Limb (tissue), 2 donors: Measurements from ENCODE around the gene ZMYND8.
"Not testable (repeated sequence)": the region's sequence is repeated elsewhere in the genome, so short reads cannot be mapped to it uniquely, and the experiment has no call there.

Source experiments
- DNase-seq, 2 donors: peaks; one replicate each; pipeline ENCODE4 v3.0.0-alpha.2; 2016; ENCODE audit errors: extremely low spot score in 2 of 2

ZMYND8 gene

GRCh38 chr20:47310729-47311128 is 45.8 kb downstream of the ZMYND8 start:
- no peak for DNase-seq

DNA sequence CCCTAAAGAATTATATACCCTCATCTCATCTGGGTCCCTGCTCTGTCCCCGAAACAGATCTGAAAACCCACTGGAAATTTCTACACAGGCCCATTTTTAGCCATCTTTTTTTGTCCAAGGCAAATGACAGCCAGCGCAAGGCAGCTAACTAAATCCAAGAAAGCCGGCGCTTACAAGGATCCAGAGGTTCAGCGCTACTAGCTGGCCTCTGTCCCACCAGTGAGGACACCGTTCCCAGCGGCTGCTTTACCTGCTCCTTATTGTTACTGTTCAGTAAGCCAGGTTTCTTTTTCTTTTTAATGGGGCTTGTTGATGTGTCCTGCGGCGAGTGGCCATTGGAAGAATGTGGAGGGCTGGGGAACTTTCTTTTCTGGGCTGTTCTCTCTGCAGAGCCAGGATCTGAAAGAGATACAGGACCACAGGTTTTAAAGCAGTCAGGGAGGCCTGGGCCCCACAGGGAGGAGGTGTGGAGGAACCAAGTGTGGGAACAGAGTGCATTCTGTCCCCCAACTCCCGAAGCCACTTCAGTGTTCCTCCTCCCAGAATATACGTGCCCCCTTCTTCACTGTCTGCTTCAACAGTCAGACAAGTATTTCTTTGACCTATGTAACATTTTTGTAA is 46.6 kb downstream of the ZMYND8 start:
- DNase-seq, result no peak

GRCh38 chr20:47309394-47309793 is 47.1 kb downstream of the ZMYND8 start:
- DNase-seq, result no peak

DNA sequence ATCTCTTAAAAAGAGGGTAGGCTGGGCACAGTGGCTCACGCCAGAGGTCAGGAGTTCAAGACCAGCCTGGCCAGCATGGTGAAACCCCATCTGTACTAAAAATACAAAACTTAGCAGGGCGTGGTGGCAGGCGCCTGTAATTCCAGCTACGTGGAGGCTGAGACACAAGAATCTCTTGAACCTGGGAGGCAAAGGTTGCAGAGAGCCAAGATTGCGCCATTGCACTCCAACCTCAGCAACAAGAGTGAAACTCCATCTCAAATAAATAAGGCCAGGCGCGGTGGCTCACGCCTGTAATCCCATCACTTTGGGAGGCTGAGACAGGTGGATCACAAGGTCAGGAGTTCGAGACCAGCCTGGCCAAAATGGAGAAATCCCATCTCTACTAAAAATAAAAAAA is 48.9 kb downstream of the ZMYND8 start:
- not testable (repeated sequence) for DNase-seq

GRCh38 chr20:47306755-47307370 is 49.6 kb downstream of the ZMYND8 start:
- DNase-seq, result no peak

- DNase-seq, result no peak
Measured at GRCh38 chr20:47306095-47306494, 50.4 kb downstream of the ZMYND8 start.

- no peak for DNase-seq
Measured at GRCh38 chr20:47305667-47306066, 50.8 kb downstream of the ZMYND8 start.

- DNase-seq, result no peak
Measured at GRCh38 chr20:47304287-47304686, 52.2 kb downstream of the ZMYND8 start.

GRCh38 chr20:47303736-47304135 is 52.8 kb downstream of the ZMYND8 start:
- DNase-seq, result no peak

- DNase-seq, result no peak
Measured at GRCh38 chr20:47300071-47300470, 56.4 kb downstream of the ZMYND8 start.

DNA sequence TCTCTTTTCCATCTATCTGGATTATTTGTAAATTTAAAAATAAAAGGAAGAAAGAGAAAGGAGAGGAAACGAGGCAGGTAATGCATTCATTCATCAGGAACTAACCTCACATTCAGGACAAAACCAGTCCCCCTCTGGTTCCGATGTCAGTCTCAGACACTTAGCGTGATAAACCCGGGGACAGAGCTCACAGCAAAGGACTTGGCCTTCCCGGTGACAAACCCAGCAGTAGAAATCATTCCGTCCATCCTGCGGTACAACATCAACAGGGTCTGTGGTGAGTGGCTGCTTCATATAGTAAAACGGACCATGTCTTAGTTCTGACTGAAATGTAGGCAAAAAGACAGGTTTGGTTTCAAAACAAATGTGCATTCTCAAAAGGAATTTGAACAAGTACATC is 57.9 kb downstream of the ZMYND8 start:
- no peak for DNase-seq

GRCh38 chr20:47297746-47298145 is 58.8 kb downstream of the ZMYND8 start:
- DNase-seq, result no peak

- no peak for DNase-seq
Measured at GRCh38 chr20:47296950-47297349, 59.5 kb downstream of the ZMYND8 start.

DNA sequence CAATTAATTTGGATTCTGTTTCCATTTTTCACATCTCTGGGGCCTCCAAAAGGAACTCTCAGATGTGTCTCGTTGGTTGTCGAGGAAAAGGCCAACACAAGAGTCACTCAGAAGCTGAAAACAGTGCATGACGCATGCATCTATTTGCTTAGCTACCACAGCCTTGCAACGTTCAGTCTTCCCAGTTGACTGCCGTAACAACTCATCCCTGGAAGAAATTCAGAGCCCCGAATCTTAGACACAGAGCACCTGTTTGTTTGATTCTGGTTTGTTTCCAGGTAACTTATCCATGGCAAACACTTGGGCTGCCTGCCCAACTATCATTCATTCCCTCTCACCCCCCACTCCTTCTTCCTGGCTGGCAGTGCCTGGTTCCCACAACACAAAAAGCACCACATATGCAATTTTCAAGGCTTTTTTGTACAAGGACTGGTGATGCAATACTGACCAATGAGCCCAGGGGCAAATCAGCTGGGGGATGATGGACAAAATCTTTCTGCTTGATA is 60.5 kb downstream of the ZMYND8 start:
- no peak for DNase-seq

- no peak for DNase-seq
Measured at GRCh38 chr20:47295129-47295813, 61.2 kb downstream of the ZMYND8 start.

DNA sequence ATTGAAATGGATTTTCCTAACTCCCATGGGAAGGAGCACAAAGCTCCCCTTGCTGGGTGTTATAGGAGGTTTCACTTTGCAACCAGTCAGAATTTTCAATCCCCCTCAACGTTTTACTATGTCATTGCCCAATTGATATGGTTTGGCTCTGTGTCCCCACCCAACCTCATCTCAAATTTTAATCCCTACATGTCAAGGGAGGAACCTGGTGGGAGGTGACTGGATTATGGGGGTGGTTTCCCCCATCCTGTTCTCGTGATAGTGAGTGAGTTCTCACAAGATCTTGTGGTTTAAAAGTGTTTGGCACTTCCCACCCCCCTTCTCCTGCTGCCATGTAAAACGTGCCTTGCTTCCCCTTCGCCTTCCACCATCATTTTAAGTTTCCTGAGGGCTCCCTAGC is 62.9 kb downstream of the ZMYND8 start:
- DNase-seq, result no peak

DNA sequence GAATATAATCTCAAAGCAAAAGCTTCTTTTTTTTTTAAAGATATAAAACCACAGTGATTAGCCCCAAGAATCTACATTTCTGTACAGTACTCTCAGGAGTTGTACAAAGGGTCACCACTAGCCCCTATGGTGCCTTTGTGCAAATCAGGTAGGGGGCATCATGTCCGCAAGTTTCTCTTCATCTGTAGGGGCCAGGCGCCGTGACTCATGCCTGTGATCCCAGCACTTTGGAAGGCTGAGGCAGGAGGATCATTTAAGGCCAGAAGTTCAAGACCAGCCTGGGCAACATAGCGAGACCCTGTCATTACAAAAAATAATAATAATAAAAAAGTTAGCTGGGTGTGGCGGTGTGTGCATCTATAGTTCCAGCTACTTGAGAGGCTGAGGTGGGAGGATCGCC is 63.9 kb downstream of the ZMYND8 start:
- DNase-seq, result no peak

DNA sequence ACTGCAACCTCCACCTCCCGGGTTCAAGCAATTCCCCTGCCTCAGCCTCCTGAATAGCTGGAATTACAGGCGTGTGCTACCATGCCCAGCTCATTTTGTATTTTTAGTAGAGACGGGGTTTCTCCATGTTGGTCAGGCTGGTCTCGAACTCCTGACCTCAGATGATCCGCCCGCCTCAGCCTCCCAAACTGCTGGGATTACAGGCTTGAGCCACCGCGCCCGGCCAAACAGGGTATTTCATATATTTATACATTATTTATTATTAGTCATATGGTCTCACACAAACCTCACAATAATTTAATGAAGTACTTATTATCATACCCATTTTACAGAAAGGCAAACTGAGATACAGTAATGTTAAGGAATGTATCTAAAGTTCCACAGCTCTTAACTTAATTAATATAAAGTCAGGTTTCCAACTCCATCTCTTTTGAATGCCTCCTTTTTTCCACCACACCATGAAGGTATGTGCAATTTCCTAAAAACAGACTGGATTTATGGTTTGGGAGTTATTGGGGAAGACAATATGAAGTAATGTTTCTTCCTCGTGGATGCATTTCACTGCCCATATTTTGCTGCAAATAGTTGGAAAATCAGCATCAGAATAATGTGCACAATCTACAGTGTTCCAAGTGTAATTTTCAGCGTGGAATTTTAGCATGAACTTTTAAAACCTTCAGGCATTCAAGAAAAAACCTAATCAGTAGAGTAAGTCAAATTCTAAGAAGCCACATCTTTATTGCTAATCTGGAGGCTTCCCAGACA is 65.7 kb downstream of the ZMYND8 start:
- no peak for DNase-seq

GRCh38 chr20:47290008-47290407 is 66.5 kb downstream of the ZMYND8 start:
- DNase-seq, result no peak

DNA sequence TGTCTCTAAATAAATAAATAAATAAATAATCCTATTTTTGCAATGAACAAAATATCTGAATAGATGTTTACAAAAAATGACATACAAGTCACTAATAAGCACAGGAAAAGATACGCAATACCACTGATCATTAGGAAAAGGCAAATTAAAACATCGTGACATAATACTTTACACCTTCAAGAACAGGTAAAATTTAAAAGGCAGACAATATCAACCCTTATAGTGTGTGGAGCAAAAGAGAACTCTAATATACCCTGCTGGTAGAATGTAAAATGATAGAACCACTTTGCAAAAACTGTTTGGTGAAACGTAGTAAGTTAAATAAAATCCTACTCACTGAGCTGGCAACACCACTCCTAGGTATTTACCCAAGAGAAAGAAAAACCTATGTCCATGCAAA is 67.4 kb downstream of the ZMYND8 start:
- DNase-seq, result no peak

DNA sequence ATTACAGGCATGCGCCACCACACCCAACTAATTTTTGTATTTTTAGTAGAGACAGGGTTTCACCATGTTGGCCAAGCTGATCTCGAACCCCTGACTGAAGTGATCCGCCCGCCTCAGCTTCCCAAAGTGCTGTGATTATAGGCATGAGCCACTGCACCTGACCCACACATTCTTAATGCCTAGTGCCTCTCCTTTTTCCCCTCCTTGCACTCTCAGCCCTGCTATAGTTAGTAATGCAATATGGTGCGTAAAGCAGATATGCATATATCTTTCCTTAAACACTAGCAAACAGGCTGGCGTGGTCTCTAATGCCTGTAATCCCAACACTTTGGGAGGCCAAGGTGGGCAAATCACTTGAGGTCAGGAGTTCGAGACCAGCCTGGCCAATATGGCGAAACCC is 68.0 kb downstream of the ZMYND8 start:
- DNase-seq, result not testable (repeated sequence)

GRCh38 chr20:47287609-47288144 is 68.8 kb downstream of the ZMYND8 start:
- DNase-seq, result no peak
